ENCODE data around the gene TIMM10.

TIMM10 gene

DNA sequence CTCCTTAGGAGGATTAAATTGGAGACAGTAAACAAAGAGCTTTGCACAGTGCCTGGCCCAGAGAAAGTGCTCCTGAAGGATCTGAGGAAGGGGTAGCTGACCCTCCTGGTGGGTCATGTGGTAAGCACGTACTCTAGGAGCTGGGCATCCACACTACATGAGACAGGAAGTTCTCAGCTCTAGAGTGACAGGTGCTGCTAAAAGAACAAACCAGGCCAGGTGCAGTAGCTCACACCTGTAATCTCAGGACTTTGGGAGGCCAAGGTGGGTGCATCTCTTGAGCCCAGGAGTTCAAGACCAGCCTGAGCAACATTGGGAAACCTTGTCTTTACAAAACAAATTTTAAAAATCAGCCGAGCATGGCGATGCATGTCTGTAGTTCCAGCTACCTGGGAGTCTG, 28.2 kb downstream of the TIMM10 start:
- DNase-seq, result no peak

DNA sequence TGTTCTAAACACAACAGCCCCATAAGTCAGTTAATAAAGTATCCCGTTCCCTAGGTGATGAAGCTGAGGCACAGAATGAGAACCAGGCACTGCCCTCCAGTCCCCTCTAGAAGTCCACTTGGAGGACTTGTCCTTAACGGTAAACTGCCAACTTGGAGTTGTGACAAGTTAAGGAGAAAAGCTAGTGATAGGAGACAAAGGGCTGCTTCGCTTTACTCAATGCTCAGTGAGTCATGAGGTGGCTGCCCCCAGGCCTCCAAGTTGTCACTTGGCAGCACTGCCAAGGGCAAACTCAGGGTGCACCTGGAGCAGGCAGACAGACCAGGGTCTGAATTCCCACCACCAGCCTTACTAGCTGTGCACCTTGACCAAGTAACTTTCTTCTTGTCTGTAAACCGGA, 28.6 kb downstream of the TIMM10 start:
- no peak for DNase-seq

DNA sequence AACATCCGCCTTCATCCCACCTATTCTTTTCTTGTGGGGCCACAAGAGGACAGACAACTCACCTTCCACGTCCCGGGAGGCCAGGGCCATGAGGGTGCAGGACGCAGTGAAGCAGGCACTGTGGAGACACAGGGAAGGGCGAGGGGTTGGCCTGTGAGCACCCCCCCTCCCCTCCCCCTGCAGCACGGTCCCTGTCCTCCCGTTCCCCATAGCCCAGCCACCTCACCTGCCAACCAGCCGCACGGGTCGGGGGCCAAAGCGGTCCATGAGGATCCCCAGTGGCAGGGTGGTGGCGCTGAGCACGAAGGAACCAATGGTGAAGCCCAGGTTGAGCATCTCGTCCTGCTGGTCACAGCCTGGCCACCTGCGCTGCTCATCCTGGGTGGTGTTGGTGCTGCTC, 29.6 kb downstream of the TIMM10 start:
- DNase-seq, result no peak

DNA sequence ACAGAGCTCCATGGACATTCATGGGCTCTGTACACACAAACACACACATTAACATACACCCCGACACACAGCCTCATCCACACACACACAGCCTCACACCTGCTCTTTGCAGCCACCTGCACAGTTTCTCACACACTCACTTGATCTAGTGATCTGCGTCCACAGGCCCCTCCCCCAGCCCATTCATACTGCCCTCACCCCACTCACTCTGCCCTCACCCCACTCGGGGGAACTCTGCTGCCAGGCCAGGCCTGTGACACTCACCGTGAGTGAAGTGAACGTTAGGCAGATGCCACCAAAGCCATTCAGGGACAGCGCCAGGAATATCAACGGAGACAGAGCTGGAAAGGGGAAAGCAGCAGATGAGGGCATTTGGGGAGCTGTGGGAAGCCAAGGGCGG, 30.0 kb downstream of the TIMM10 start:
- DNase-seq, result no peak

DNA sequence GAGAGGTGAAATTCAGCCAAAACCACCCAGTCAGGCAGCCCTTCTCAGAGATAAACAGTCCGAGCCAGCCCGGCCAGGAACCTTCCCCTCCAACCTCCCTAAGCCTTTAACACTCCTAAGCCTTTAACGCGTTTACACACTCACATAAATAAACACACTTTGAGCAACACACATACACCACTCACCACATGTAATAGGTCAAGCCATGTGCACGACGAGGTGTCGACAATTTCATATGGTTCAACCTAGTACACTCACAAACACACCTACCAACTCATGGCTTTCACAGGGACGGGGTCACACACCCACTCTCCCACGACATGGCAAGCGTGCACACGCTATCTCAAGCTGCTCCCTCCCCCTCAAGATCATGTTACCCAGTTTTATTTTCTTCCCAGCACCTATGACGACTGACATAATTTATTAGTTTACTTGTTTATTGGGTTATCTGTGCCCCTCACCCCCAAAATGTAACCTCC, 30.5 kb downstream of the TIMM10 start:
- DNase-seq, result no peak

DNA sequence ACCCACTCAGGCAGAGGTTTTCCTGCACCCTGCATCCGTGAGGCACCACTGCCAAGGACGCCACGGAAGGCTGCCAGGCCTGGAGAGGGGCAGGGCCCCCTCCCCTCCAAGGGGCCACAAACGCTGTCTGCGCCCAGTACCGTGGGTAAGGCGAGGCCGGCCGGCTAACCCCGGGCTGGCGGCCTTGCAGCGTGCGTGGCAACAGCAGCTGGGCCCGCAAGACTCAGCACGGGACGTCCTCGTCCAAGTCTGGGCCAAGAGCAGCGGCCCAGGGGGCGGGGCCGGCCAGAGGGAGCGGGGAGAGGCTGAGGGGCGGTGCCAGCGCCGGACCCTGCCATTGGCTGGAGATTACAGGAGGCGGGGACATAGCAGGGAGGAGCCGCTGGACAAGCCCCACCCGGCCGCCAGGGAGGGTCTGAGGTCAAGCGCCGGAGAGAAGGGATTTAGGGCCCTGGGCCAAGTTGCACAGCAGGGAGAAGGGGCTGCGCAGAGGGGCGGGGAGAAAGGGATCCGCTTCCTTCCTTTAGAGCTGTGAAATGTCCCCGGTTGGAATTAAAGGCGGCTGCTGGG, 31.1 kb downstream of the TIMM10 start:
- no peak for DNase-seq

DNA sequence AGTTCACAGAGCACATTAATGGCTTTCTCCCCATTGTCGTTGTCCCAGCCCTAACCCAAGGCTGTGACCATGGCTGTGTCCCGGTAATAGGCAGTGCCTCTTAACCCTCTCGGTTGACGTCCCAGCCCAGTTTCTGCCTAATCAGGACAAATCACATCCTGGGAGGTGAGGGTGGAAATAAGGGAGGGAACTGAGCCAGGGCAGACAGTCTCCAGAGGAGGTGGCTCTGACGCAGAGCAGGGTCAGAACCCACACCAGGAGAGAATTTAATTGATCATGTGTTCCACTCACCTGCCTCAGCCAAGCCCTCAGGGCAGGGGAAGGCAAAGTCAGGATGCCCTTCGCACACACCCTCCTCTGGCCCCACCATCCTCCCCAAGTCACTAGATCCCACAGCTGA, 32.0 kb downstream of the TIMM10 start:
- no peak for DNase-seq

DNA sequence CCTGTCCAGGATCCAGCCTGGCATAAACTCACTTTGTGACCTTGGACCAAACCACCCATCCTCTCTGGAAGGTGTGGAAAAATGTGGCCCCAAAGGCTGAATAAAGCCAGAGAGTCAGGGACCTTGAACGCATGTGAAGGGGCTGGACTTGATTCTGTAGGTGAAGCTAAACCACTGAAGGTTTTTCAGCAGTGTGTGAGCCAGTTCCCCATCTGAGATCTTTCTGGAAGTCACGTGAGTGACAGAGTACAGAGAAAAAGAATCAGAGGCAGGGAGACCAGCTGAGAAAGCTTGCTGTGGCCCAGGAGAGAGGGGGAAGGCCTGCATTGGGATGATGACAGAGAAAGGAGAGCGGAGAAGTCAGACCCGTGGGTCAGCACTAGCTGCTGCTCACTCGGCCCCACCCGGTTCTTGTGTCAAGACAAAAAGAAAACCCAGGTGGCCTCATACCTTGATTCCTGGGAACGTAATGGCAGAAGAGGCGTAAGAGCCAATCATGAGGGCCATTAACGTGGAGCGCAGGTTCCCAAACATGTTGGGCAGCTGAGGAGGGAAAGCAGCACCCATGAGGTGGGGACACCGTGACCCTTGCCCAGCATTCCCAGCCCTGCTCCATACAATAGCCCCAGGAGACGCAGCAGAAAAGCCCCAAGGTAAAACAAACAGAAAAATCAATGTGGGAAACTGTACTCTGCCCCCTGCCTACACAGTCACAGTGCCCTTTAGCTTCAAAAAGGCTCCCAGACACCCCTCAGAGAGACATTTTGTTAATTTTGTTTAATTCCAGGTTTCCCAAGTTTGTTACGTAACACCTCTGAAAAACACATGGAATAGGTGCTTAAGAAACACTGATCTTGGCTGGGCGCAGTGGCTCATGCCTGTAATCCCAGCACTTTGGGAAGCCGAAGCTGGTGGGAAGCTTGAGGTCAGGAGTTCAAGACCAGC, 33.0 kb downstream of the TIMM10 start:
- no peak for DNase-seq

DNA sequence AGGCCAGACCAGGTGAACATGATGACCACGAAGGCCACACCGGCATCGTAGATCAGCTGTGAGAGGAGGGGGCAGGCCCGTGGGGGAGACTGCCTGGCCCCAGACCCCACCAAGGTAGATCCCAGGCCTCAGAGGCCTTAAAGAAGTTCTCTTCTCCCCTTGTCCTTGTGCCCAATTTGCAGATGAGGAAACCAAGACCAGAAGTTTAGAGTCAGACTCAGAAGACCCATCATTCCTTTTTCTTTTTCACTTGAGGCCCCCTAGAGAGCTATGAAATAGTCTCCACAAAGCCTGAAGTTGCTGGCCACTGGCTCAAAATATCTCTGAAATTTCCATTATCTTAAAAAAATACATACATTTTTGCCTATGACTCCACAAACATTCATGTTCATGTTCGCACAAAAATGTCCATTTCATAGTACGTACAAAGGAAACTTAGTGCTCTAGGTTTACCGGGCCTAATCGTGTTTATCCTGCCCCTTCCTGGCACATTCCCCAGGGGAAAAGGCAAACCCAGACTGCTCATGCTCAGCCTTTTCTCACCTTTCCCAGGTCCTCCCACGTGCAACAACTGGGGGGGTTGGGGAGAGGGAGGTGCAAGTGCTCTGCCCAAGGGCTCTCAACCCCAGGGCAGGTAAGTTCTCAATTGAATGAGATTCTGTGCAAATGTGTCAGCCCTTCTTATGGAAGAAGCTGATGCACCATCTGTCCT, 34.3 kb downstream of the TIMM10 start:
- no peak for DNase-seq

DNA sequence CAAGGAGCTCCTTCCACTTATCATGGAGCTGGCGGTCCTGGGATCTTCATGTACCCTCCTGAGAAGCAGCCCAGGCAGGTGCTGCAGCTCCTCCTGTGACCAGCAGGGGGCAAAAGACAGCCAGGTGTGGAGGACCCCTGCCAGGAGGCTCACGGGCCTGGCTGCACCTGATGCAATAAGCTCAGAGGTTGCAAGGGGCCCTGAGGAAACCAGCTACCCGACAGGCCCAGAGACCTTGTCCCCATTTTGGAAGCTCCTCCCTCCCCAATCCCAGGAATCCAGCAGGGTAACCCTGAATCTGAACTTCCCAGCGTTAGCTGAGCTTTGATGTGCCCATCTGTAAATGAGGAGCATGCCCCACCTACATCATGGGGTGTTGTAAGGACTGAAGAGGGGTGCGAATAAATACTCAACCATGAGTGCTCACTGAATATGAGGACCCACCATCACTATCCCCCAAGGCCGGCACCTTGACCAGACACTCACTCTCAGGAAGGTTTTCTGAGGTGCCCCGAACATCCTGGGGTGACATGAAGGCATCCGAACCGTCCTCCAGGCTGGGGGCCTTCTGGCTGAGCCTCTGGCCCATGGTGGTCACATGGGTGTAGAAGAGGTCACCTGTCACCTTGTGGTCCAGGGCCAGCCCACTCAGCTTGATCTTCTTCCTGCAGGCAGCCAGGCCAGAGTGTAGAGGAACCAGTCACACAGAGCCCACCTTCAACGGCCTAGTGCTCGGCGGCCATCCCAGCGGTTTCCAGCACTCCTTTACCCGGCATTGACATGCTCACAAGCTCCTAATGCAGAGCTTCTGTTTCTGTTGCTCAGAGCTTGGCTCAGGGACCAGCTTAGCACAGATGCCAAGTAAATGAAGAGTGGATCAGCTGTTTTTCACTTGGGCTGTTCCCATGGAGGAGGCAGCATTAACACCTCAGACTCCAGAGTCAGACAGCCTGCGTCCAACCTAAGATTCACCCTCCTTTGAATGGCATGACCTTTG, 36.7 kb downstream of the TIMM10 start:
- DNase-seq, result peak; percentile 68

DNA sequence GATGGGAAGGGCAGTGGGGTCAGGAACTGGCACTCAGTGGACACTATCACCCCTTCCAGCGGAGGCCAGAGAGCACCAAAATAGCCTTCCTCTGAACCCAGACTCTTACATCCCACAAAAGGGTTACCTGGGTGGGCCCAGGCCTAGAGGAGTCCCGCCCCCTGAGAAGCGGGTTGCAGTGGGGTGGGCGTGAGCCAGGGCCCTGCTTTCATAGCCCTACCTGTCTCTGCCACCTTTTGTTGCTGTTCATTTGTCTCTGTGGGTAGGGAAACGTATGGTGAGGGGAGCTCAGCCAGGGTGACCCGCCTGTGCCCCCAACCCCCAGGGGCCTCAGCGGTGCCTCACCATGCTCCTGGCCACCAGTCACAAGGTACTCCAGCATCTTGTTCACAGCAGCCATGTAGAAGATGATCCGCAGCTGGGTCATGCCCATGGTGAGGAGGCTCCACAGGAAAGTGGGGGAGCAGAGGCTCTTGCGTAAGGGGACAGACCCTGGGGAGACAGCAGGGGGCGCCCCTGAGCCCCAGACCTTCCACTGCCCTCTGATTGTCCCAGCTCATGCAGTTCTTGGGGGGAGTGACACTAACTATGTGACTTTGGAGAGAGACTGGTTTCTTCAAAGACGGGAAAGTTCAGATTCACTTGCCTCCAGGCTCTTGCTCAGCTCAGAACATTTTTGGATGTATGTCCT, 39.0 kb downstream of the TIMM10 start:
- peak; percentile 24 for DNase-seq

DNA sequence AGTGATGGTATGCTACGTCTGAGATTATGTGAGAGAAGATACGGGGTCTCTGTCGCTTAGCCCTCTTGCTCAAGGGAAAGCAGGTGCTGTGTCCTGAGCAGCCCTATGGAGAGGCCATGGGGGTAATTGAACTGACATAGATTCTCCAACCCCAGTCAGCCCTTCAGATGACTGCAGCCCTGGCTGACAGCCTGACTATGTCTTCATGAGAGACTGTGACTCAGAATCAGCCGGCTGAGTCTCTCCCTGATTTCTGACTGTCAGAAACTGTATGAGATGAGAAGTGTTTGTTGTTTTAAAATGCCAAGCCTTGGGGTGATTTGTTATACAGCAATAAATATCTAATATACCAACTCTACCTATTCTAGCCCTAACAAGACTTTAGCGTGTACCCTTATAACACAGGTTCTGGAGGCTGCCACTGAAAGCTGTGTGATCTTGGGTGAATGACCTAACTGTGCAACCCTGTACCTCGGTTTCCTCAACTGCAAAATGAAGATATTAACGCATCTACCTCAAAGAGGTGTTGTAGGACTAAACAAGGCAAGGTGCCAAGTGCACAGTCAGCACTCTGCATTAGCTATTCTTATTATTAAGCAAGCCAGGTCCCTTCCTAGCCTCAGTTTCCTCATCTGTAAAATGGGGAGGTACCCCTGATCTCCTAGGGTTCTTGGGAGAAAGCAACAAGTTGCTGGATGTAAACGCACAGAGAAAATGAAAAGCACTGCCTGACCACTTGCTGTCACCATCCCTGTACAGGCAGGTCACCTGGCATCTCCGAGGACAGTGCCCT, 39.9 kb downstream of the TIMM10 start:
- no peak for DNase-seq

DNA sequence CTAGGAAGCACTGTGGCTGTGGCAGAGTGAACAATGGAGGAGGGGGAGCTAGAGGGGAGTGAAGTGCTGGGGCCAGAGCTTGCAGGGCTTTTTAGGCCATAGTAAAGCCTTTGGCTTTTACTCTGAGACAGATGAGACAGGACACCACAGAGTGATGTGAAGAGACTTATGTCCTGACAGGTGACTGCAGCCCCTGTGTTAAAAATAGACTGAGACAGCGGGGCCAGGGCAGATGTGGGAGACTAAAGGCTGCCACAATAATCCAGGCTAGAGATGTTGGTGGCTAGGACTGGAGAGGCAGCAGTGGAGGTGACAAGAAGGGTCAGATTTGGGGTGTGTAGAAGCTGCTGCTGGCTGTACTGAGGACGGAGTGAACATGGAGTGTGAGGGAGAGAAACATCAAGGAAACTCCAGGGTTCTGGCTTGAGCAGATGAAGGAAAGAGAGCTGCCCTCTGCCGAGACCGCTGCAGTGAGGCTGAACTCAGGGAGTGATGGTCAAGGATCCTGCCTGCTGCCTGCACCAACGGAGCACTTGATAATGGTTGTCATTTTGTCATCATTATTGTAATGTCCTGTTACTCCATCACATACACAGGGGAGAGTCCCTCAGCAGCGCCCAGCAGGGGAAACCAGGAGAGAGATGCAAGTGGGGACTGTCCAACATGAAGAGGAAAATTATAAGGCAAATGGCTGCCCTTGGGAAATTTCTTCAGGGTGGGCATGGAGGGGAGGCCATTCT, 42.5 kb downstream of the TIMM10 start:
- DNase-seq, result no peak

DNA sequence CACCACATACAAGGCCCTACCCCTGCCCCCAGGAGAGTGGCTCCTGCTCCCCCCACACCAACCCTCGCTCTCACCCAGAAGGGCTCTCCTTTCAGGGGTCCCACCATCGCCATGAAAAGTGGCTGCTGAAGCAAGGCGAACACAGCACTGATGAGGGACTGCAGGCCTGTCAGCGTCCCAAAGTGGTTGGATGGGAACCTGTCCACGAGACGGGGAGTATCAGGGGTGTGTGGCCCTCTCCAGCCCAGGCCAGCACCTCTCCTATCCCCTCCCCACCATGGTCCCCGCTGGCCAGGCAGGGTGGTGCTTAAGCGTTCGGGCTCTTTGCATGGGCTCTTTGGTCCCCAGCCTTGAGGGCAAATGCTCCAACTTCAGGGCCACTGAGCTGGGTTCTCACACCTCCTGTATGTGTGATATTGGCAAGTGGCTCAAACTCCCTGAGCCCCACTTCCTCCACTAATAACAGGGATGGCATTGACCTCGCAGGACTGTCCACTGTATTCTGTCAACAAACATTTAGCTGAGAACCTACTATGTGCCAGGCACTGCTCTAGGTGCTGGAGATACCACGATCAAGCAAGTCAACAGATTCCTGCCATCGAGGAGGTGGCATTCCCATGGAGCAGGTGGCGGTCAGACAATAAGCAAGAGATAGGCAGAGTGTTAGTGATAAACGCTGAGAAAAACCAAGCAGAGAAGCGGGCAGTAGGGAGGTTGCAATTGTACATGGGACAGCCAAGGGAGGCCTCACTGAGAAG, 43.4 kb downstream of the TIMM10 start:
- no peak for DNase-seq

DNA sequence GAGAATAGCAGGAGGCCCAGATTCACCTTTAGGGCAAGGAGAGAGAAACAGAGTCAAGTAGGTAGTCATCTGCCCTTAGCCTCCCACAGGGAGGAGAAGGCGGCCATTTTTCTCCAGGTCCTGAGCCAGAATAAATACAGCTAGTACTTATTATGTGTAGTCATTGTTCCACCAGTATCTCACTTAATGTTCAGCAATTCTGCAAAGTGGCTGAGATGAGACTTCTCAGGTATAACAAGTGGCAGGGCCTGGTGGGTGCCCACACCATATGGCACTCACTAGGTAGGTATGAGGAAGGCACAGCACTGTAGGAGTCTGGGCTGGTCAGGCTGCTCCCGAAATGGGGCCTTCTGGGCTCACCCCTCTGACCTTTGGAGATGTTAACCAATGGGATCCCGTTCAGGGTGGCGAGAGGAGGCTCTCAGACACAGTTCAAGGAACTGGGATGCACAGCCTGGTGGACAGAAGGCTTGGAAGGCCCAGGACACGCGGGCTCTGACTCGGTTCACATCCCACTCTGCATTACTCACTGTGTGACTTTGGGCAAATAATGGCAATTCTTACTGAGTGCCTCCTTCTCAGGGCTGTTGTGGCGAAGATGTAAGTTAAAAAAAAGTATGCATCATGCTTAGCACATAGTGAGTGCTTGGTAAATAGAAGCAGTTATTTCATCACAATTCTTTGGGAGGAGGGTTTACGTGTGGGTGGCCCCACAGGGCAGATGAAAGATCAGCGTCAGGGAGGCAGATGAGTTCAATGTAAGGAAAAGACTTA, 45.1 kb downstream of the TIMM10 start:
- no peak for DNase-seq

DNA sequence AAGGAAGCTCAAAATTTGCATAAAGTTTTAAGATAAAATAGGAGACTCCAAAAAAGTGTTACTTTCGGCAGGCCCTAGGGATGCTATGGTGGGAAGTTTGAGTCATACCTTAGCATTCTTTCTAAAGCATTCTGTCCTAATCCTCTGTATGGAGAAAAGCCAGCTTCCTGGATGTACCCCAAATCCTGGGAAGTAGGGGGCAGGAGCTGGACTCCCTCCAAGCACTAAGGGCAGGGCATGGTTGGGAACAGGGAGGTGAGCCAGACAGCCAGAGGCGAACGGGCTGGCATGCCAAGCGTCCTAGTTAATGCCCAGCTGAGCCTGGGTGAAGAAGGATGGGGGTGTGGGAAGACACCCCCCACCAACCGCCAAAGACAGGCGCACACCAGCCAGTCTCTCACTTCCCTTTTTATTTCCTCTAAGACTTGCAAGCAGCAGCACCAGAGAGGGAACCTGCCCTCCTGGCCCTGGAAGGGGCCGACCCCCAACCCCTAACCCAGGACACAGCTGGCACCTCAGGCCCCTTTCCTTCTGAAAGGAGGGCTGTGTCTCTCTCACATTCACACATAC, 46.3 kb downstream of the TIMM10 start:
- DNase-seq, result no peak

DNA sequence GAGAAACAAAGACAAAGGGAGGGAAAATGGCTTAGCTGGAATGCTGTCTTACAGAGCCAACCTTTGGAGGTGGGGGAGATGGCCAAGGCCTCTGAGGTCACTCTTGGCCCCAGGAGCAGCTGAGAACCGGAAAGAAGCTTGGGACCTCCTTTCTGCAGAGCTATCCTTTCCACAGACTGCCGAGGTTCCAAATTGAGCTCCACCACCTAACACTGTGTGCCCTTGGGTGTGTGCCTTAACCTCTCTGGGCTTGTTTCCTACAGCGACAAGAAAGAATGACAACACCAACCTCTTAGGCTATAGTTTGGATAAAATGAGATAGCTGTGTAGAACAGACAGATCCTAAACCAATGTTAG, 47.0 kb downstream of the TIMM10 start:
- DNase-seq, result no peak

Measured in effector CD4-positive, alpha-beta T cell (primary cell).